T-helper 1 cell treated with Interleukin-12 subunit alpha and Interleukin-12 subunit beta and Interleukin-4 antibody, amounts not matched to agents 30 μg/mL and 1 μg/mL, for 36 hours (primary cell): ENCODE data around the gene MYT1.

Experiments used
- H3K27ac Mint-ChIP-seq: one replicate; pipeline ENCODE4 v1.8.0; 2021; ENCODE audit warnings: mild to moderate bottlenecking, mixed read lengths
- H3K27me3 Mint-ChIP-seq: one replicate; pipeline ENCODE4 v1.8.0; 2021; ENCODE audit warnings: low read depth, mixed read lengths
- H3K36me3 Mint-ChIP-seq: one replicate; pipeline ENCODE4 v1.8.0; 2021; ENCODE audit warnings: low read depth, mixed read lengths
- H3K4me1 Mint-ChIP-seq: one replicate; pipeline ENCODE4 v1.8.0; 2021; ENCODE audit warnings: low read depth, mixed read lengths
- H3K4me3 Mint-ChIP-seq: one replicate; pipeline ENCODE4 v1.8.0; 2021; ENCODE audit warnings: mild to moderate bottlenecking, moderate library complexity, mixed read lengths
- H3K9me3 Mint-ChIP-seq: one replicate; pipeline ENCODE4 v1.8.0; 2021; ENCODE audit warnings: mixed read lengths

MYT1 gene

DNA sequence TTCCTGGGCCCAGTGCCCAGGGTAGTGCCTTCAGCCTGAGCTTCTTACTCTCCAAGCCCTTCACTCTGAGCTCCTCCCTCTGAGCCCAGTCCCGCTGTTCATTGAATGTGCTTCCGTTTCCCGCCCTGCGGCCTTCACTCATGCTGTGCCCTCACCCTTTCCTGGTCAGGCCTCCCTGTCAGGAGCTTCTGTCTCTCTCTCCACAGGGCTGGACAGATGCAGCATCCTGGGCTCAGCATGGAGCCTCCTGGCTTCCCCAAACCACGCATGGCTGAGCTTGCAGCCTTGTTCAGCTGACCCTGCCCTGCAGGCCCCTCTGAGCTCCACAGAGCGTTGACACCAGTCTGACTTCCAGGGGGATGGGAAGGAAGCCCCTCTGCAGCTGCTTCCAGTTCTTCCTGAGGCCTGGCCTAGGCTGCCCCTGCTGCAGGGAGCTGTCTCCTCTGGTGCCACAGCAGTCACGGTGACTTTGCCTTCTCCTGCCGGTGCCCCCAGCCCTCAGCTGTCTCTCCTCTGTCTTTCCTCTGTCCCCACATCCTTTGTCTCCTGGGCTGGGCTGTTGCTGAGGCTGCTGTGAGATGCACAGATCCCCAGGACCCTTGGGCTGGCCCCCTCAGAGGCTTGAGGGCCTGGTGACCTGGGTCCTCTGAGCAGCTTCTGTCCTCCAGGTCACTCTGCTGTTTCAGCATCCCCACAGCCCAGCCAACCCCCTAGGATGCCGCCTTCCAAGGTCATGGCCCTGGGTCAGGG is 7.9 kb upstream of the MYT1 start:
- H3K36me3 Mint-ChIP-seq, result no peaks in the 10 kb centered on the region
- no peak overlapping the region for H3K27ac Mint-ChIP-seq
- no peak overlapping the region for H3K4me3 Mint-ChIP-seq
- H3K27me3 Mint-ChIP-seq, result peaks cover 3% of the 10 kb centered on the region
- H3K4me1 Mint-ChIP-seq, result no peaks in the 10 kb centered on the region
- no peaks in the 10 kb centered on the region for H3K9me3 Mint-ChIP-seq

DNA sequence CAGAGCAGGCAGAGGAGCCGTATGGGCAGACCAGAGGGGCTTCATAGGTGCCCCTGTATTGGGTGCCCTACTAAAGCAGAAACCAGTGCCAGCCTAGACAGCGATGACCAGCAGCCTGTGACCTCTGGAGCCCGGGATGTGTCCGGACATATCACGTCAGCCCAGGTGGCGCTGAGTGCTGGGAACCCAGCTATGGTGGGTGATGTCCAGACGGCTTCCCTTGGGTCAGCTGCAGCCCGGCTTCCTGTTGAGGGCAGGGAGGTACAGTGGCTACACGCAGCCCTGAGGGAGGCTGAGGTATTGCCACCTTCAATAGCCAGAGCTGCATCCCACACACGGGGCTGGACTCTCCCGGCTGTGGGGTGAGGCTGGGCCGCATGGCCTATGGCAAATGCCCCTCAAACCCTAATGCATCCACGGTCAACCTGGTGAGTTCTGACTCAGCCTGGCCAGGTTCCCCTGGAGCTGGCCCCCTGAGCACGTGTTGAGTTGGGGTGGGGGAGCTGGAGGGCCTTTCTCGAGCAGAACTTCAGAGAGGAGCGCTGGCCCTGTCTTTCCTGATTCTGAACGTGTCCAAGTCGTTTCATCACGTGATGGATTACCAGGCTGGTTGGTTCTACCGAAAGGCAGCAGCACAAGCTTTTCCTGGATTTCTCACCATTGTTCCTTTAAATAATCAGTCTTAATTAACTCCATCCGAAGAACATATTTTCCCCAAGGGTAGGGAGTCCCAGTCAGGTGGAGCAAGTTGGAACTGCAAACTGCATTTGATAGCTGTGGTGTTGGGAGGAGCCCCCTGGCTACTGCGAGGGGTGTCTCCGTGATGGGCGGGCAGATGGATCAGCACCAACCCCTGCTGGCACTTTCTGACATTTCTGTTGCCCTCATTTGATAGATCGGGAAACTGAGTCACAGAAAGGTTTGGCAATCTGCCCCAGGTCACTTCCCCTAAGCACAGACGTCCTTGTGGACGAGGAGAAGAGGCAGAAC is 7.1 kb upstream of the MYT1 start:
- Mint-ChIP-seq H3K36me3 (no peaks in the 10 kb centered on the region), H3K4me3 (no peak overlapping the region), H3K27ac (no peak overlapping the region), H3K27me3 (peaks cover 12% of the 10 kb centered on the region), H3K9me3 (no peaks in the 10 kb centered on the region), H3K4me1 (peaks cover 4% of the 10 kb centered on the region)

DNA sequence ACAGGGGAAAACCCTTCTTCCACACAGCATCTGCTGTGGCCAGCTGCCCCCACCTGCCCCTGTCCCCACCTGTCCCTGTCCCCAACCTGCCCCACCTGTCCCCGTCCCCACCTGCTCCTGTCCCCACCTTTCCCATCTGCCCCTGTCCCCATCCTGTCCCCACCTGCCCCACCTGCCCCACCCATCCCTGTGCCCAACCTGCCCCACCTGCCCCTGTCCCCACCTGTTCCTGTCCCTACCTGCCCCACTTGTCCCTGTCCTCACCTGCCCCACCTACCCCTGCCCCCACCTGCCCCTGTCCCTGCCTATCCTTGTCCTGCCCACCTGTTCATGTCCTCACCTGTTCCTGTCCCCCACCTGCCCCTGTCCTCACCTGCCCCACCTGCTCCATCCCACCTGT is 6.4 kb upstream of the MYT1 start:
- H3K4me3 Mint-ChIP-seq, result no peak overlapping the region
- H3K27me3 Mint-ChIP-seq, result peaks cover 19% of the 10 kb centered on the region
- H3K36me3 Mint-ChIP-seq, result no peaks in the 10 kb centered on the region
- H3K27ac Mint-ChIP-seq, result no peak overlapping the region
- no peaks in the 10 kb centered on the region for H3K9me3 Mint-ChIP-seq
- peaks cover 4% of the 10 kb centered on the region for H3K4me1 Mint-ChIP-seq

DNA sequence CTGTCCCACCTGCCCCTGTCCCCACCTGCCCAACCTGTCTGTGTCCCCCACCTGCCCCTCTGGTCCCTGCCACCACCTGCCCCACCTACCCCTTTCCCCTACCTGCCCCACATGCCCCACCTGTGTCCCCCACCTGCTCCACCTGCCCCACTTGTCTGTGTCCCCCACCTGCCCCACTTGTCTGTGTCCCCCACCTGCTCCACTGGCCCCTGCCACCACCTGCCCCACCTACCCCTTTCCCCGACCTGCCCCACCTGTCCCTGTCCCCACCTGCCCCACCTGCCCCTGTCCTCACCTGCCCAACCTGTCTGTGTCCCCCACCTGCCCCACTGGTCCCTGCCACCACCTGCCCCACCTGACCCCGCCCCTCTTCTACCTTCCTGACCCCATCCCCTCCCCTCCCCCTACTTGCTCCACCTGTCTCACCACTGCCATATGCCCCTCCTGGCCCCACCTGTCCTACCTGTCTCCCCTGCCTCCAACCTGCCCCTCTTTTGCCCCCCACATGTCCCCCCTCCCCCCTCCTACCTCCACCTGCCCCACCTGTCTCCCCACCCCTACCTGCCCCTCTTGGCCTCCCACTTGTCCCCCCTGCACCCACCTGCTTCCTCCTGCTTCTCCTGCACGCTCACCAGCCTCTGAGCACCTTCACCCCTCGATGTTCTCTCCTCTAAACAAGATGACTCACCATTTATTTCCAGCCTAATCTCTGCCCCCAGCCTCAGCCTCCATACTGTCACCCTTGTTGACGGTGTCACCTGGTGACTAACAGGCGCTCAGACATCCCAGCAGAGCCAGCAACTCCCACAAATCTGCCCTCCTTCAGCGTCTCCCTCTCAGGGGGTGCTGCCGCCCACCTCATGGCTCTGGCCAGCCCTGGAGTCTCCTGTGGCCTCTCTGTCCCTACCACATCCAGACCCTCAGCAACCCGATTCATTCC is 5.6 kb upstream of the MYT1 start:
- H3K27ac Mint-ChIP-seq, result no peak overlapping the region
- H3K4me3 Mint-ChIP-seq, result no peak overlapping the region
- peaks cover 26% of the 10 kb centered on the region for H3K27me3 Mint-ChIP-seq
- peaks cover 4% of the 10 kb centered on the region for H3K4me1 Mint-ChIP-seq
- no peaks in the 10 kb centered on the region for H3K9me3 Mint-ChIP-seq
- H3K36me3 Mint-ChIP-seq, result no peaks in the 10 kb centered on the region

DNA sequence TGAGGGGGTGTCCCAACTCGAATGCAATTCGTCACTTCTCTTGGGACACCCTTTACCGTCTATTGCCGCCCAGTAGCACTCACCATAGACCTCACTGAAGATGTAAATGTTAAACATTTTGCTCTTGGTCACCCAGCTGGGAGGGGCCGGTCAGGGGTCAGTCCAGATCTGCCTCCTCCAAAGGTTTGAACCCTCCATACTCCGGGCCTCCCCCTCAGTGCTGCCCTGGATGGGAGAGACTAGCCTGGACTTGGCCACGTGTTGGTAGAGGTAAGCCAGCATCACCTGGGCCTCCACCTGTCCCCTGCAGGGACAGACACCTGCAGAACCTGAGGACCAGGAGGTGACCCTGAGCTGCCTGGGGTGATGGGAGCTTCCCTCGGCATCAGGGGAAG is 5.0 kb upstream of the MYT1 start:
- peaks cover 4% of the 10 kb centered on the region for H3K4me1 Mint-ChIP-seq
- H3K27me3 Mint-ChIP-seq, result peaks cover 27% of the 10 kb centered on the region
- H3K36me3 Mint-ChIP-seq, result no peaks in the 10 kb centered on the region
- no peak overlapping the region for H3K4me3 Mint-ChIP-seq
- H3K27ac Mint-ChIP-seq, result no peak overlapping the region
- no peaks in the 10 kb centered on the region for H3K9me3 Mint-ChIP-seq

DNA sequence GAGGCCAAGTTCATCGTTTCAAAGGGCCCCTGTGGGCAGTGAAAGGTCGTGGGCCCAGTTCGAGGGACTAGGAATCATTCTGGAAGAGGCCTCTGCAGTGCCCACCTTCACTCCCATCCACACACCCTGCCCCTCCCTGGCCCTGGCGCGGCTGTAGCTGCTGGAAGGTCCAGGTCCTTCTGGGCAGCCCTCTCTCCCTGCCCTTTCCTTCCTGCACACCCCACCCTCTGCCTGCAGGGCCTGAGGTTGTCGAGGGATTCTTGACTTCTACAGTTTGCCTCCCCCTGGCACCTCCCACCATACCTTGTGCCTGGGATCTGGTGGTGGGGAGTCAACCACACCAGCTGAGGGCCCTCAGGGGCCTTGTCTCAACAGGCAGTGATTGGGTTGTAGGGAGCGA is 4.5 kb upstream of the MYT1 start:
- no peak overlapping the region for H3K4me3 Mint-ChIP-seq
- peaks cover 27% of the 10 kb centered on the region for H3K27me3 Mint-ChIP-seq
- H3K36me3 Mint-ChIP-seq, result no peaks in the 10 kb centered on the region
- H3K9me3 Mint-ChIP-seq, result no peaks in the 10 kb centered on the region
- H3K27ac Mint-ChIP-seq, result no peak overlapping the region
- peaks cover 4% of the 10 kb centered on the region for H3K4me1 Mint-ChIP-seq

DNA sequence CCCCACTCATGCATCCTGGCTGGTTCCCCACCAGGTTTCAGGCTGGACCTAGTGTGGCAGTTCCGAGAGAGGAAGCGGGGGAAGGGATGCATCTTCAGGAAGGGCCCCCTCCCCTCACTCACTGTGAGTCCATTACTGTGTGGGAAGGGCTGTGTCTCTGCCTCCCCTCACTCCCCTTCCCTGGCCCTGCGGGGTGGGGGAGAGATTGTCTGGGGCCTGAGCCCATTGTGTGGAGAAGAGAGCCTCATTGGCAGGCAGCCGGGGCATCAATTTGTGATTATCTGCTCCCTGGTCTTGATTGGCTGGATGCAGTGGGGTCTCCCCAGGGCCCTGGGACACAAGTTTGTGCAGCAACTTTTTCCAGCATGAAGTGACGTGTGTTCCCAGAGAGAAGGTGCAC is 4.1 kb upstream of the MYT1 start:
- Mint-ChIP-seq H3K27ac (no peak overlapping the region), H3K4me1 (peaks cover 4% of the 10 kb centered on the region), H3K27me3 (peaks cover 27% of the 10 kb centered on the region), H3K9me3 (no peaks in the 10 kb centered on the region), H3K36me3 (no peaks in the 10 kb centered on the region), H3K4me3 (no peak overlapping the region)

DNA sequence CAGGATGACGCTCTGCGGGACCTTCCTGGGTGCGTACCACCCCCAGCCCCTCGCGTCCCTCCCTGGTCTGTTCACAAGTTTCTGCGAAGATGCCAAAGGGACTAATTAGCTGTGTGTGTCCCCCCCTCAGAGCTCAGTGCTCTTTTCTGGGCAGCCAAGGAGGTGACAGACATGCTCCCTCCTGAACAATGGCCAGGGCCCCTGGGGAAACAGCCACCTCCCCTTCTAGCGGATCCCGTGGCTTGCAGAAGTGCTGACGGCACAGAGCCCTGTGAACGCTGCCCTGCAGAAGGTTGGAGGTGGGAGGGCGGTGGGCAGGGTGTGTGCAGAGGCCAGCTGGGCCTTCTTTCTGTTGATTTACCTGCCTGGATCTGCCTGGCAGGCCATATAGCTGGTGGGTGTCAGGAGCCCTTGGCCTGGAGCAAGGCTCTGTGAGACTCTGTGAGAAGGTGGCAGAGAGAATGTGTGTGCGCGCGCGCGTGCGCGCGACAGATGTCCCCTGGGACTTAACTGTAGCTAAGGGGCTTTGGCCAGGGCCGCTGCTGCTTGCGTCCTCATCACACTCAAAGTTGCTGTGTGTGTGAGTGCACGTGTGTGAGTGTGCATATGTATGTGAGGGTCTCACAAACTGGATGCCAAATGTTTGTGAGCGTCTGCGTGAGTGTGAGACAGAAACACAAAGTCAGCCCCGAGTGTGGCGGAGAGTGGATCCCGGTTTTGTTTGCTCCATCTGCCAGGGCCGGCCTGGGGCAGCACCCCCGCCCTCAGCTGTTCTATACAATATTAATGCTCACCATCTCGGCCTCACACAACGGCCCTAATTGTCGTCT is 3.5 kb upstream of the MYT1 start:
- H3K27me3 Mint-ChIP-seq, result peaks cover 27% of the 10 kb centered on the region
- no peak overlapping the region for H3K27ac Mint-ChIP-seq
- H3K9me3 Mint-ChIP-seq, result no peaks in the 10 kb centered on the region
- H3K36me3 Mint-ChIP-seq, result no peaks in the 10 kb centered on the region
- peaks cover 4% of the 10 kb centered on the region for H3K4me1 Mint-ChIP-seq
- no peak overlapping the region for H3K4me3 Mint-ChIP-seq

DNA sequence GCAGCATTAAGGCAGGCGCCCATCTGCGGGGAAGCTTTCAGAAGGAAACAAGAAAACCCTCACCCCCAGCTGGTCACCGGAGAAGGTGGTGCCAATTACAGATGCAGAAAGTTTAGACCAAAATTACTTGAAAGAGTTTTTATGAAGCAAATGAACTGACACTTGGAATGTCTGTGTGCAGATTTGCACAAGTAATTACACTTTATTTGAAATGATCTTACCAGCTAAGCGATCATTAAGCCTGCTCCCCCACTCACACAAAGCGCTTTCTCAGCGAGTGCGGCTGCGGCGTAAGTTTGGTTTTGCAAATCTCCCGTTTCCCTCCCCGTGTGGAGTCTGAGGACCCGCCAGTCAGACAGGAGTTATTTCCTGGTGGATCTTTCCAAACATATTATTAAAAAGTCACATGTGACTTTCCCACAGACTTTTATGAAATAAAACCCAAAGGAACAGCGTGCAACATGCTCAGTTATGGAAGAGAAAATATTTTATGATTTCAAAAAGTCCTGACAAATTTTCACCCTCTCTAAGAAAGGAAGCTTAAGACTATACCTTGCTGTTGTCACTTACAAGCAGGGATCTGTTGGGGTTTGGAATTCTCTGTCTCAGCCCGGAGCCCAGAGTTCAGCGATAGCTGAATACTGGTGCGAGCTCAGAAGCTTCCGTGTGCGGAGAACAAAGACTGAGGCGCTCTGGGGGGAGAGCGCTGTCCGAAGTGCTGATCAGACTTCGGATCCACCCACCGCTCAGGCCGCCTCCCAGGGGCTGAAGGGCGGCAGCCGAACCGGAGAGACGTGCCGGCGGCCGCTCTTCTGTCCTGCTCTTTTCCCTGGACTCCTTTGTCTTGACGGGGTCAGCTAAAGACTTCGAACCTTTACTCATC is 2.7 kb upstream of the MYT1 start:
- H3K4me3 Mint-ChIP-seq, result no peak overlapping the region
- peaks cover 27% of the 10 kb centered on the region for H3K27me3 Mint-ChIP-seq

DNA sequence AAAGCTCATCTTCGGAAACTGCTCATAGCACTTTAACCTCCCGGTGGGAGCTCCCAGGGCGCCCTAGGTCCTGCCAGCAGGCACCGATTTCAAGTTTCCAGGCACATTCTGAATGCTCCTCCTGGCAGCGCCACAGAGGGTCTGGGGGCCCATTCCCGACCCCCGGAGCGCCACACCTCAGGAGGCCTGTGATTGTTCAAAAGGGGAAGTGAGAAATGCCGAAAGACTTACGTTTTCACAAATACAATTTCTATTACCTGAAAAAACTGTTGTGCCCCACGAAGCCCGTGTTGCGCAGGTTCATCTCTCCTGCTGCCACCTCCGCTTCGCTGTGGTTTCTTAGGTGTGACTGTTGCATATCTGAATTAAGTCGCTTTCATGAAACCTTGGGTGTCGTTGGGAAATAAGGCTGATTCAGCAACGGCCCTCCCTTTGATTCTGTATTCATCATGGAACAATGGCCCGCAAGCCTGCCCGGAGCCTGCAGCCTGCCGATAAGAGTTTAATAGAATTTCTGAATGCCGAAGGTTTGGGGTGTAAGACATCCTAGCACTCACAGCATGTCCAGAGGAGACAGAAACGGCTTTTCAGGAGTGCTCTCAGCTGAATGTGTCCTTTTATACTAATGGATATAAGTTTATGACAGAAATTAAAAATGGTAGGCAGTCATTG is 1.9 kb upstream of the MYT1 start:
- H3K36me3 Mint-ChIP-seq, result no peaks in the 10 kb centered on the region
- H3K27ac Mint-ChIP-seq, result no peak overlapping the region
- H3K4me1 Mint-ChIP-seq, result peaks cover 4% of the 10 kb centered on the region
- H3K27me3 Mint-ChIP-seq, result peaks cover 27% of the 10 kb centered on the region
- H3K4me3 Mint-ChIP-seq, result no peak overlapping the region
- H3K9me3 Mint-ChIP-seq, result no peaks in the 10 kb centered on the region

More for the DNA sequence above, 2.7 kb upstream of the MYT1 start:
- no peaks in the 10 kb centered on the region for H3K9me3 Mint-ChIP-seq
- no peaks in the 10 kb centered on the region for H3K36me3 Mint-ChIP-seq
- peaks cover 4% of the 10 kb centered on the region for H3K4me1 Mint-ChIP-seq
- no peak overlapping the region for H3K27ac Mint-ChIP-seq

DNA sequence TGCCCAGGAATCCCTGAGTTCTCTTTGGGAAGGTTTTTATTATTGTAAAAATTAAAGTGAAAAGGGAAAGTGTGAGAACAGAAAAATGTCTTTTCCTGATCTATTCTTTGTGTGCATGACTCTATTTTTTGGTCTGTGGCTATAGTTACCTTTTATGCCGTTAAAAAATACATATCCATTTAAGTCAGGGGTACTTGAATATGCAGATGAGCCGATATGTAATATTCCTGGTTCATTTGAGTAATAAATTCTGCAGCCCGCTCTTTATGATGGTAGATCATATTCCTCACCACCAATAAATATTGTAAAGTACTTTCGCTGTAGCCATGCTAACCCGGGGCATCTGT is 503 bp upstream of the MYT1 start:
- H3K4me1 Mint-ChIP-seq, result peaks cover 4% of the 10 kb centered on the region
- no peak overlapping the region for H3K4me3 Mint-ChIP-seq
- H3K27ac Mint-ChIP-seq, result no peak overlapping the region
- H3K36me3 Mint-ChIP-seq, result no peaks in the 10 kb centered on the region
- peaks cover 30% of the 10 kb centered on the region for H3K27me3 Mint-ChIP-seq
- H3K9me3 Mint-ChIP-seq, result no peaks in the 10 kb centered on the region

DNA sequence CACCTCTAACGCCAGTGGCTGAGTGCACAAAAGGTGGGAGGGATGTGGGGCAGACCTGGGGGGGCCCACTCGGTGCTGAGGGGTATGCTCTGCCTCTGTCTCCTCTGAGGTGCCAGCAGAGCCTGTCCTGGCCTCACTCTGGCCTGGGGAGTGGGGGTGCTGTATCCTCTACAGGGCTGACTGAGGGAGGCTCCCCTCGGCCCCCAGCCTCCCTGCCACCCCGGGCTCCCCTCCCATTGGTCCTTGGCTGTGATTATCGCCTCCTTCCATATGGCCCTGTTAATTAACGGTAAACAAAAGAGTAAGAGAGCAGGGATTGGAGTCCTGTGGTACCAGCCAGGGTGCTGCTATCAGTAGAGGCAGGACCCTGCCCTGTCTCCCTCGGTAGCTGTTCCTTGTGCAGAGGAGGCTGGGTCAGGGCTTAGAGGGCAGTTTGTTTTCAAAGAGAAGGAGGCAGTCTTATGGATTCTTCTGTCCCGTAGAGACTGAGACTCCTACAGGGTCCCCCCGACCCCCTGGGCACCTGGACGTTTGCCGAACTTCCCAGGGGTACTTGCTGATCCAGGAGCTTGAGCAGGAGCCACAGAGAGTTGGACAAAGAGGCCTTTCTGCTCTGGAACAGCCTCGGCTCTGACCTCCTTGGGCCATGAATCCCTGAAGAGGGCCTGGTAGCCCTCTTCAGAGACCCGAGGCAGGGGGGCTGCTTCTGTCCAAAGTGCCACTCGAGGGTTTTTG is 1.8 kb downstream of the MYT1 start:
- Mint-ChIP-seq H3K4me3 (no peak overlapping the region), H3K4me1 (peaks cover 4% of the 10 kb centered on the region), H3K27ac (no peak overlapping the region), H3K36me3 (no peaks in the 10 kb centered on the region), H3K9me3 (no peaks in the 10 kb centered on the region), H3K27me3 (peaks cover 30% of the 10 kb centered on the region)
